ENCODE measurements around the gene TMEM190.

Gene TMEM190

DNA sequence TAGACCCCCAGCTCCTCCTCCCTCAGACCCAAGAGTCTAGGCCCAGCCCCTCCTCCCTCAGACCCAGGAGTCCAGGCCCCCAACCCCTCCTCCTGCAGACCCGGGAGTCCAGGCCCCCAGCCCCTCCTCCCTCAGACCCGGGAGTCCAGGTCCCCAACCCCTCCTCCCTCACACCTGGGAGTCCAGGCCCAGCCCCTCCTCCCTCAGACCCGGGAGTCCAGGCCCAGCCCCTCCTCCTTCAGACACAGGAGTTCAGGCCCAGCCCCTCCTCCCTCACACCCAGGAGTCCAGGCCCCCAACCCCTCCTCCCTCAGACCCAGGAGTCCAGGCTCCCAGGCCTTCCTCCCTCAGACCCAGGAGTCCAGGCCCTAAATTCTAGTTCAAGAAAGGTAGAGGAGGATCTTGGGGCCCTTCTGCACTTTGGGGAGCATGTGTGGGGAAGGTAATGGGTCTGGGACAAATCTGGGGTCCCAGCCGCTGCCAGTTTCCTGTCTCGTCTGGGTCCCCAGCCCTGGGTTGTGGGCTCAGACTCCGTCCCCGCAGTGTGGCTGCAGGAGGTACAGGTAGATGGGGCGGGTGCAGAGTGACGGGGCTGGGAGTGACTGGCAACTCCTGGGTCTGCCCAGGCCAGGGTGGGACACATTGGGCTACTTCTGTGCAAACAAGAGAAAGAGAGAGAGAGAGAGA, 3.2 kb upstream of the TMEM190 start:
- H3K4me3 ChIP-seq (ENCODE audit: control insufficient read depth, low read depth, low read length), result no peak overlapping the region
- TF ChIP-seq, protein P1, sequence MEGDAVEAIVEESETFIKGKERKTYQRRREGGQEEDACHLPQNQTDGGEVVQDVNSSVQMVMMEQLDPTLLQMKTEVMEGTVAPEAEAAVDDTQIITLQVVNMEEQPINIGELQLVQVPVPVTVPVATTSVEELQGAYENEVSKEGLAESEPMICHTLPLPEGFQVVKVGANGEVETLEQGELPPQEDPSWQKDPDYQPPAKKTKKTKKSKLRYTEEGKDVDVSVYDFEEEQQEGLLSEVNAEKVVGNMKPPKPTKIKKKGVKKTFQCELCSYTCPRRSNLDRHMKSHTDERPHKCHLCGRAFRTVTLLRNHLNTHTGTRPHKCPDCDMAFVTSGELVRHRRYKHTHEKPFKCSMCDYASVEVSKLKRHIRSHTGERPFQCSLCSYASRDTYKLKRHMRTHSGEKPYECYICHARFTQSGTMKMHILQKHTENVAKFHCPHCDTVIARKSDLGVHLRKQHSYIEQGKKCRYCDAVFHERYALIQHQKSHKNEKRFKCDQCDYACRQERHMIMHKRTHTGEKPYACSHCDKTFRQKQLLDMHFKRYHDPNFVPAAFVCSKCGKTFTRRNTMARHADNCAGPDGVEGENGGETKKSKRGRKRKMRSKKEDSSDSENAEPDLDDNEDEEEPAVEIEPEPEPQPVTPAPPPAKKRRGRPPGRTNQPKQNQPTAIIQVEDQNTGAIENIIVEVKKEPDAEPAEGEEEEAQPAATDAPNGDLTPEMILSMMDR (conservative IDR thresholded peaks at IDR 0.05; ENCODE audit: control insufficient read depth, insufficient read depth, low read depth, low read length), result no peak
- no peak for DNase-seq (ENCODE audit: low read depth)

- TF ChIP-seq, protein P1 (conservative IDR thresholded peaks at IDR 0.05; ENCODE audit: control insufficient read depth, insufficient read depth, low read depth, low read length), result no peak
- peak; percentile 44 for DNase-seq (ENCODE audit: low read depth)
- no peak overlapping the region for H3K4me3 ChIP-seq (ENCODE audit: control insufficient read depth, low read depth, low read length)
Observed at GRCh38 chr19:55373993-55374757, 2.5 kb upstream of the TMEM190 start.

DNA sequence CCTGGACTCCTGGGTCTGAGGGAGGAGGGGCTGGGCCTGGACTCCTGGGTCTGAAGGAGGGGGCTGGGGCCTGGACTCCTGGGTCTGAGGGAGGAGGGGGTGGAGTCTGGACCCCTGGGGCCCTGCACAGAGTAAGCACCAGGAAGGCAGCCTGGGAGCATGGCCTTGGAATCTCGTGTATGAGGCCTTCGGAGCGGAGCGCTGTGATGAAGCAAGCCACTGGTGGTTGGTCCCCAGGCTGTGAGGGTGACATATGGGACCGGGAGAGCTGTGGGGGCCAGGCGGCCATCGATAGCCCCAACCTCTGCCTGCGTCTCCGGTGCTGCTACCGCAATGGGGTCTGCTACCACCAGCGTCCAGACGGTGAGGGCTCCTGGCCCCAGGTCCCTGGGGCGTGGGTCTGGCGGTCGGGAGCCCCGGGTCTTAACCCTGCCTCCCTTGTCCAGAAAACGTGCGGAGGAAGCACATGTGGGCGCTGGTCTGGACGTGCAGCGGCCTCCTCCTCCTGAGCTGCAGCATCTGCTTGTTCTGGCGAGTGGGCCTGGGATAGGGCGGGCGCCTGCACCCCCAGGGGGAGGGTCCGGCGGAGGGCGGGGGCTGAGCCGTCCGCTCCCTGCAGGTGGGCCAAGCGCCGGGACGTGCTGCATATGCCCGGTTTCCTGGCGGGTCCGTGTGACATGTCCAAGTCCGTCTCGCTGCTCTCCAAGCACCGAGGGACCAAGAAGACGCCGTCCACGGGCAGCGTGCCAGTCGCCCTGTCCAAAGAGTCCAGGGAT, 918 bp downstream of the TMEM190 start:
- DNase-seq (ENCODE audit: low read depth), result no peak
- TF ChIP-seq, protein P1 (conservative IDR thresholded peaks at IDR 0.05; ENCODE audit: control insufficient read depth, insufficient read depth, low read depth, low read length), result no peak
- H3K4me3 ChIP-seq (ENCODE audit: control insufficient read depth, low read depth, low read length), result no peak overlapping the region

DNA sequence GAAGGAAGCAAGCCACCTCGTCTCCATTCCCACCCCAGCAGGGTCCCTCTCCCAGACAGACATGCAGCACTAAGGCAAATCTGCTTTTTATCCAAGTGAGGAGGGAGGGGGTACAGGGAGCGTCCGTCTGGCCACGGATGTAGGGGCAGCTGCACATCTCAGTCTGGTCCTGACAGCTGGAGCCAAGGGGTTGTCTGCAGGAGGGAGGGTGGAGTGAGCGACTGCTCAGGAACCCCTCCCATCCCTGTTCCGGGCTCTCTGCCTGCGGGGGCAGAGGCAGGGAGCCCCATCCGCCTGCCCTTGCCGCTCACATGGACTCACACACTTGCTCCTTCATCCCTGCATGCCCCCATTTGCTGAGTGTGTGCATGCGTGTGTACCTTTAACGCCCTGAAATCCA, 2.5 kb downstream of the TMEM190 start:
- TF ChIP-seq, protein P1 (conservative IDR thresholded peaks at IDR 0.05; ENCODE audit: control insufficient read depth, insufficient read depth, low read depth, low read length), result no peak
- DNase-seq (ENCODE audit: low read depth), result no peak
- H3K4me3 ChIP-seq (ENCODE audit: control insufficient read depth, low read depth, low read length), result no peak overlapping the region

- H3K4me3 ChIP-seq (ENCODE audit: control insufficient read depth, low read depth, low read length), result no peak overlapping the region
- TF ChIP-seq, protein P1 (conservative IDR thresholded peaks at IDR 0.05; ENCODE audit: control insufficient read depth, insufficient read depth, low read depth, low read length), result no peak
- no peak for DNase-seq (ENCODE audit: low read depth)
Observed at GRCh38 chr19:55382013-55382412, 5.4 kb downstream of the TMEM190 start.

DNA sequence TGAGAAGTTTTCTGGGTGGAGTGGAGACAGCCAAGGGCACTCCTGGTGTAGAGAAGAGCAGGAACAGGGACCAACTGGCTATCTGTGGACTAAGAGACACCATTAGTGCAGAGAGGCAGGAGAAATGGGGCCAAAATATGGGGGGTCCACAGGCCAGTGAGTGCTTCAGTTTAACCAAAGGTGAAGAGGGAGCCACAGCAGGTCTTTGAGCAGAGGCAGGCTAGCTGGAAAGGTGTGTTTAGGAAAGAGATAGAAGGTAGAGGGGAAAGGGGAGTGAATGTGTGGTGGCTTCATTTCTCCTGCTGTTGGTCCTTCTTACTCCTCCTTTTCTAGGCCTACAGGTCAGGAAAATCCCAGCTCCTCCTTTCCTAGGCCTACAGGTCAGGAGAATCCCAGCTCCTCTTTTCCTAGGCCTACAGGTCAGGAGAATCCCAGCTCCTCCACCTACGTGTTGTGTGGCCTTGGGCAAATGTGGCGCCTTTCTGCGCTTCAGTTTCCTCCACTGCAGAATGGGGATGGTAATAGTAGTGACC, 6.0 kb downstream of the TMEM190 start:
- TF ChIP-seq, protein P1 (conservative IDR thresholded peaks at IDR 0.05; ENCODE audit: control insufficient read depth, insufficient read depth, low read depth, low read length), result no peak

More for the DNA sequence above, 6.0 kb downstream of the TMEM190 start:
- no peak overlapping the region for H3K4me3 ChIP-seq (ENCODE audit: control insufficient read depth, low read depth, low read length)
- DNase-seq (ENCODE audit: low read depth), result no peak
